Activated naive CD4-positive, alpha-beta T cell treated with anti-CD3 and anti-CD28 coated beads for 36 hours (primary cell): ENCODE data around the gene DNM2. TPM values are rescaled to one million over a fixed set of nuclear protein-coding genes. Genes with fewer than 3 reads are reported as not detected.
"Not testable (repeated sequence)": the region's sequence is repeated elsewhere in the genome, so short reads cannot be mapped to it uniquely, and the experiment has no call there.

Source experiments
- CTCF ChIA-PET: fragments of 350-600 bp; sonication (Branson Sonifier 250); formaldehyde crosslinking; loops from one replicate; lab custom pipeline; 2021; ENCODE audit warnings: antibody characterized with exemption; lab: Charles Lee
- DNase-seq: peaks from one replicate; pipeline ENCODE4 v3.0.0-alpha.2; 2020
- H3K27ac Mint-ChIP-seq: one replicate; pipeline ENCODE4 v1.8.0; 2021; ENCODE audit warnings: mild to moderate bottlenecking, mixed read lengths
- H3K27me3 Mint-ChIP-seq: one replicate; pipeline ENCODE4 v1.8.0; 2021; ENCODE audit warnings: low read depth, mixed read lengths
- H3K36me3 Mint-ChIP-seq: one replicate; pipeline ENCODE4 v1.8.0; 2021; ENCODE audit warnings: low read depth, mixed read lengths
- H3K4me1 Mint-ChIP-seq: one replicate; pipeline ENCODE4 v1.8.0; 2021; ENCODE audit warnings: low read depth, mixed read lengths
- H3K4me3 Mint-ChIP-seq: one replicate; pipeline ENCODE4 v1.8.0; 2021; ENCODE audit warnings: mild to moderate bottlenecking, moderate library complexity, mixed read lengths
- H3K9me3 Mint-ChIP-seq: one replicate; pipeline ENCODE4 v1.8.0; 2021; ENCODE audit warnings: mixed read lengths
- intact Hi-C: fragments of 100-400 bp; cut with micrococcal nuclease; formaldehyde crosslinking; loops from one replicate; pipeline ENCODE4 v1.15.1; 2023
- total RNA-seq, 2 experiments: library from RNA; stranded (reverse); gene quantifications; one replicate each; pipeline ENCODE4 v1.2.3, GENCODE V29; 2021

Gene DNM2
- total RNA-seq, 2 experiments from 2014 or later, result 144 to 148 TPM

GRCh38 chr19:10829967-10830366 is 112.1 kb downstream of the DNM2 start:
- H3K4me1 Mint-ChIP-seq, result no peaks in the 10 kb centered on the region
- intact Hi-C loops, result no loop called here
- H3K36me3 Mint-ChIP-seq, result peaks cover 7% of the 10 kb centered on the region
- H3K27ac Mint-ChIP-seq, result no peak overlapping the region
- H3K27me3 Mint-ChIP-seq, result no peaks in the 10 kb centered on the region
- no peak for DNase-seq
- CTCF ChIA-PET, result no interaction called here
- H3K4me3 Mint-ChIP-seq, result no peak overlapping the region
- no peaks in the 10 kb centered on the region for H3K9me3 Mint-ChIP-seq

GRCh38 chr19:10830370-10830769 is 112.5 kb downstream of the DNM2 start:
- Mint-ChIP-seq H3K4me3 (no peak overlapping the region), H3K36me3 (peaks cover 6% of the 10 kb centered on the region), H3K27ac (no peak overlapping the region), H3K4me1 (peaks cover under 1% of the 10 kb centered on the region), H3K27me3 (no peaks in the 10 kb centered on the region), H3K9me3 (no peaks in the 10 kb centered on the region)
- no peak for DNase-seq
- CTCF ChIA-PET, result interaction anchor here (0.8 kb wide), 1 partner anchor 34 kb away, joined by 3 read pairs; no protein-coding TSS in a partner anchor
- intact Hi-C loops, result no loop called here

- CTCF ChIA-PET, result interaction anchor here (0.5 to 0.8 kb wide), 2 partner anchors 33 to 130 kb away, joined by 3 read pairs; no protein-coding TSS in a partner anchor
- intact Hi-C loops, result no loop called here
- H3K27ac Mint-ChIP-seq, result no peak overlapping the region
- no peaks in the 10 kb centered on the region for H3K9me3 Mint-ChIP-seq
- DNase-seq, result no peak
- no peaks in the 10 kb centered on the region for H3K27me3 Mint-ChIP-seq
- H3K4me1 Mint-ChIP-seq, result peaks cover 3% of the 10 kb centered on the region
- H3K4me3 Mint-ChIP-seq, result no peak overlapping the region
- H3K36me3 Mint-ChIP-seq, result peaks cover 8% of the 10 kb centered on the region
Observed at GRCh38 chr19:10830931-10831779, 113.3 kb downstream of the DNM2 start.

GRCh38 chr19:10831987-10832938 is 114.4 kb downstream of the DNM2 start:
- Mint-ChIP-seq H3K4me3 (no peak overlapping the region), H3K4me1 (peaks cover 14% of the 10 kb centered on the region), H3K9me3 (peaks cover 4% of the 10 kb centered on the region), H3K36me3 (peaks cover 8% of the 10 kb centered on the region), H3K27me3 (no peaks in the 10 kb centered on the region), H3K27ac (no peak overlapping the region)
- intact Hi-C loops, result no loop called here
- no peak for DNase-seq
- CTCF ChIA-PET, result no interaction called here

GRCh38 chr19:10832939-10833296 is 115.0 kb downstream of the DNM2 start:
- intact Hi-C loops, result no loop called here
- Mint-ChIP-seq H3K4me1 (peaks cover 14% of the 10 kb centered on the region), H3K9me3 (peaks cover 4% of the 10 kb centered on the region), H3K4me3 (no peak overlapping the region), H3K27ac (no peak overlapping the region), H3K36me3 (peaks cover 8% of the 10 kb centered on the region), H3K27me3 (no peaks in the 10 kb centered on the region)
- no peak for DNase-seq
- CTCF ChIA-PET, result no interaction called here

- Mint-ChIP-seq H3K4me3 (peak overlapping the region; percentile 94), H3K27me3 (no peaks in the 10 kb centered on the region), H3K36me3 (peaks cover 6% of the 10 kb centered on the region), H3K4me1 (peaks cover 14% of the 10 kb centered on the region), H3K9me3 (peaks cover 4% of the 10 kb centered on the region), H3K27ac (peak overlapping the region; percentile 97)
- intact Hi-C loops, result no loop called here
- DNase-seq, result no peak
- CTCF ChIA-PET, result interaction anchor here (1.0 to 2.7 kb wide), 6 partner anchors 10 to 118 kb away, joined by 4 to 16 read pairs (median 6); partner anchors contain the start of gene DNM2
Observed at GRCh38 chr19:10835089-10835753, 117.3 kb downstream of the DNM2 start.

- Mint-ChIP-seq H3K9me3 (peaks cover 4% of the 10 kb centered on the region), H3K27me3 (no peaks in the 10 kb centered on the region), H3K4me3 (peak within 1 kb of the TSS; percentile 94), H3K27ac (peak within 1 kb of the TSS; percentile 97), H3K36me3 (peaks cover 5% of the 10 kb centered on the region), H3K4me1 (peaks cover 14% of the 10 kb centered on the region)
- CTCF ChIA-PET, result interaction anchor here (0.6 to 2.7 kb wide), 8 partner anchors 9 to 137 kb away, joined by 3 to 16 read pairs (median 4); partner anchors contain the start of genes CARM1 and DNM2
- DNase-seq, result peak; percentile 98
- intact Hi-C loops, result loop anchor here (1.0 to 2.0 kb wide), 10 partner anchors 12 to 267 kb away; partner anchors contain the start of genes C19orf38, CARM1, CDKN2D and ILF3
Observed at GRCh38 chr19:10835754-10836478, 118.0 kb downstream of the DNM2 start, which contains the start of gene TMED1. TSS of gene TMED1 (minus strand) at chr19:10836212. CDS start at chr19:10836191, 21 bp downstream.

GRCh38 chr19:10836479-10837330 is 118.8 kb downstream of the DNM2 start:
- Mint-ChIP-seq H3K4me1 (peaks cover 14% of the 10 kb centered on the region), H3K9me3 (peaks cover 4% of the 10 kb centered on the region), H3K27me3 (no peaks in the 10 kb centered on the region), H3K36me3 (peaks cover 5% of the 10 kb centered on the region), H3K4me3 (peak overlapping the region; percentile 94), H3K27ac (peak overlapping the region; percentile 97)
- DNase-seq, result peak; percentile 93
- CTCF ChIA-PET, result interaction anchor here (0.6 to 2.7 kb wide), 8 partner anchors 8 to 136 kb away, joined by 3 to 16 read pairs (median 4); partner anchors contain the start of genes CARM1 and DNM2
- intact Hi-C loops, result loop anchor here (1.0 to 2.0 kb wide), 10 partner anchors 12 to 268 kb away; partner anchors contain the start of genes C19orf38, CARM1, CDKN2D and ILF3

GRCh38 chr19:10837649-10838048 is 119.8 kb downstream of the DNM2 start:
- H3K9me3 Mint-ChIP-seq, H3K4me3 Mint-ChIP-seq, H3K27me3 Mint-ChIP-seq, H3K36me3 Mint-ChIP-seq, H3K27ac Mint-ChIP-seq, DNase-seq: not testable (repeated sequence)
- intact Hi-C loops, result loop anchor here (2.0 kb wide), 3 partner anchors 183 to 269 kb away; partner anchors contain the start of genes CDKN2D and ILF3
- CTCF ChIA-PET, result interaction anchor here (1.1 to 2.7 kb wide), 7 partner anchors 14 to 120 kb away, joined by 3 to 16 read pairs (median 5); partner anchors contain the start of gene DNM2
- peaks cover 14% of the 10 kb centered on the region for H3K4me1 Mint-ChIP-seq

GRCh38 chr19:10838377-10838776 is 120.5 kb downstream of the DNM2 start:
- peaks cover 5% of the 10 kb centered on the region for H3K36me3 Mint-ChIP-seq
- peaks cover 14% of the 10 kb centered on the region for H3K4me1 Mint-ChIP-seq
- H3K4me3 Mint-ChIP-seq, result no peak overlapping the region
- CTCF ChIA-PET, result interaction anchor here (1.1 to 2.6 kb wide), 3 partner anchors 13 to 26 kb away, joined by 3 to 15 read pairs (median 5); no protein-coding TSS in a partner anchor
- DNase-seq, result no peak
- intact Hi-C loops, result no loop called here
- H3K9me3 Mint-ChIP-seq, result peaks cover 4% of the 10 kb centered on the region
- H3K27ac Mint-ChIP-seq, result peak overlapping the region; percentile 6
- no peaks in the 10 kb centered on the region for H3K27me3 Mint-ChIP-seq
